Thoracic aorta (tissue), 2 donors: Measurements from ENCODE around the gene INPP5A. TPM values are rescaled to one million over a fixed set of nuclear protein-coding genes. Genes with fewer than 3 reads are reported as not detected.
"Not testable (repeated sequence)": the region's sequence is repeated elsewhere in the genome, so short reads cannot be mapped to it uniquely, and the experiment has no call there.

Experiments
- ATAC-seq: fragments of 150-250 bp; one replicate; pipeline ENCODE4 v1.8.0; 2017; ENCODE audit warnings: low read depth; ENCODE audit not compliant: insufficient number of reproducible peaks, low FRiP score
- DNase-seq: peaks from one replicate; pipeline ENCODE4 v3.0.0-alpha.2; 2020; ENCODE audit warnings: low spot score
- H3K27ac ChIP-seq, 2 donors: fragments of 200-600 bp; sonication (generic); 1 replicate in 1 of 2; 2 replicates in 1 of 2; pipeline ENCODE4 v1.5.1; 2016; ENCODE audit warnings: mild to moderate bottlenecking in 2 of 2, moderate library complexity in 2 of 2
- H3K27me3 ChIP-seq: fragments of 200-600 bp; sonication (generic); replicated peaks from 2 replicates; pipeline ENCODE4 v1.6.0; 2016; ENCODE audit warnings: mild to moderate bottlenecking; ENCODE audit not compliant: insufficient read depth
- H3K36me3 ChIP-seq: fragments of 200-600 bp; sonication (generic); one replicate; pipeline ENCODE4 v1.5.1; 2016
- H3K4me1 ChIP-seq, 2 donors: fragments of 200-600 bp; sonication (generic); 1 replicate in 1 of 2; 2 replicates in 1 of 2; pipeline versions ENCODE4 v1.5.1 to v1.6.0; 2016; ENCODE audit warnings: low read depth in 2 of 2, mild to moderate bottlenecking in 1 of 2; ENCODE audit not compliant: control insufficient read depth in 1 of 2
- H3K4me3 ChIP-seq: fragments of 200-600 bp; sonication (generic); 2 replicates; pipeline ENCODE4 v1.5.1; 2016; ENCODE audit warnings: mild to moderate bottlenecking
- H3K9me3 ChIP-seq: fragments of 200-600 bp; sonication (generic); 2 replicates; pipeline ENCODE4 v1.5.1; 2016
- total RNA-seq, 2 donors: library from RNA; depleted of rRNA; stranded (reverse); fragments of >200 nt; gene quantifications; one replicate each; pipeline versions ENCODE4 v1.1.0 to v1.2.3, GENCODE V29; 2016
- TF ChIP-seq, protein P1 (sequence below): fragments of 200-600 bp; sonication (generic); IDR thresholded peaks from one replicate; pipeline ENCODE4 v1.5.1; 2019; ENCODE audit warnings: antibody characterized with exemption

Gene INPP5A, protein sequence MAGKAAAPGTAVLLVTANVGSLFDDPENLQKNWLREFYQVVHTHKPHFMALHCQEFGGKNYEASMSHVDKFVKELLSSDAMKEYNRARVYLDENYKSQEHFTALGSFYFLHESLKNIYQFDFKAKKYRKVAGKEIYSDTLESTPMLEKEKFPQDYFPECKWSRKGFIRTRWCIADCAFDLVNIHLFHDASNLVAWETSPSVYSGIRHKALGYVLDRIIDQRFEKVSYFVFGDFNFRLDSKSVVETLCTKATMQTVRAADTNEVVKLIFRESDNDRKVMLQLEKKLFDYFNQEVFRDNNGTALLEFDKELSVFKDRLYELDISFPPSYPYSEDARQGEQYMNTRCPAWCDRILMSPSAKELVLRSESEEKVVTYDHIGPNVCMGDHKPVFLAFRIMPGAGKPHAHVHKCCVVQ
- 100 to 1,000 TPM; 120 to 142 TPM for total RNA-seq

DNA sequence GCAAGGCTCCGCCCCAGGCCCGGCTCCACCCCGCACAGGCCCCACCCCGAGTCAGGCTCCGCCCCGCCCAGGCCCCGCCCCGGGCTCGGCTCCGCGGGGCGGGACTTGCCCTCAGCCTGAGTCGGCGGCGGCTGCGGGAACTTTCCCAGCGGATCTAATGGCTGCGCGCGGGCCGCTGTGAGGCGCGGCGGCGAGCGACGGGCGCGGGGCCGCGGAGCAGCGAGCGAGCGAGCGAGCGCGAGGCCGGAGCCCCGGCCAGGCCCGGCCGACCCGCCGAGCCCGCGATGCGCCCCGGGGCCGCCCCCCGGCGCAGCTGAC, at the start of gene INPP5A:
Gene INPP5A (plus strand): TSS at position 104 of the 318 bp plus-strand sequence. CDS start 310 bp downstream, outside the sequence.
- no peaks in the 10 kb centered on the region for H3K36me3 ChIP-seq
- H3K9me3 ChIP-seq, result no peaks in the 10 kb centered on the region
- TF ChIP-seq, protein P1, sequence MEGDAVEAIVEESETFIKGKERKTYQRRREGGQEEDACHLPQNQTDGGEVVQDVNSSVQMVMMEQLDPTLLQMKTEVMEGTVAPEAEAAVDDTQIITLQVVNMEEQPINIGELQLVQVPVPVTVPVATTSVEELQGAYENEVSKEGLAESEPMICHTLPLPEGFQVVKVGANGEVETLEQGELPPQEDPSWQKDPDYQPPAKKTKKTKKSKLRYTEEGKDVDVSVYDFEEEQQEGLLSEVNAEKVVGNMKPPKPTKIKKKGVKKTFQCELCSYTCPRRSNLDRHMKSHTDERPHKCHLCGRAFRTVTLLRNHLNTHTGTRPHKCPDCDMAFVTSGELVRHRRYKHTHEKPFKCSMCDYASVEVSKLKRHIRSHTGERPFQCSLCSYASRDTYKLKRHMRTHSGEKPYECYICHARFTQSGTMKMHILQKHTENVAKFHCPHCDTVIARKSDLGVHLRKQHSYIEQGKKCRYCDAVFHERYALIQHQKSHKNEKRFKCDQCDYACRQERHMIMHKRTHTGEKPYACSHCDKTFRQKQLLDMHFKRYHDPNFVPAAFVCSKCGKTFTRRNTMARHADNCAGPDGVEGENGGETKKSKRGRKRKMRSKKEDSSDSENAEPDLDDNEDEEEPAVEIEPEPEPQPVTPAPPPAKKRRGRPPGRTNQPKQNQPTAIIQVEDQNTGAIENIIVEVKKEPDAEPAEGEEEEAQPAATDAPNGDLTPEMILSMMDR, result no peak
- H3K27ac ChIP-seq, result peak within 1 kb of the TSS; percentile 83 to 87
- H3K27me3 ChIP-seq, result no peaks in the 10 kb centered on the region
- ATAC-seq (no peak), DNase-seq (no peak)
- H3K4me1 ChIP-seq, result peaks cover 28 to 55% of the 10 kb centered on the region in 2 donors
- peak within 1 kb of the TSS; percentile 94 for H3K4me3 ChIP-seq

DNA sequence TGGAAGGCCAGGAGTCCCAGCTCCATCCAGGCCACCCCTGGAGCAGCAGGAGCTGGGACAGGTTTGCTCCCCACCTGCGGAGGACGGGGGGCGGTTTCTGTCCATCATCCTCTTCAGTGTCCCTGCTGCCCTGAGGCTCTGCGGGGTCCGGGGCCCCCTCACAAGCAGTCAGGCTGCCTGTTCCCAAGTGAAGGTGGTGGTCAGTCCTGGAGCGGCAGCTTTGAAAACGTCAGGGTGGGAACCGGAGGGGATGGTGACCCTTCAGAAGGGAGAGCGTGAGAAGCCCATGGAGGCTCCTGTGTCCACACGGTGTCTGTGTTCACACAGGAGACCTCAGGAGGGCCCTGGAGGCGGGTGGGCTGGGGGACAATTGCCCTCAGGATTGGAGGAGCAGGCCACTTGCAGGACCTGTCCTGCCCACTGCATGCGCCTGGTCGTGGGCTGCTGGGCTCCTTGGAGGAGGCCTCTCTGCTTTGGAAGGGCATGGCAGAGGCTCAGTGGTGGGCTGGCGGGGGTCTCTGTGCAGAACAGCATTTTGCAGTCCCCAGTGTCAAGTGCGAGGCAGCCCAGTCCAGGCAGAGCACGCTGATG, 49.3 kb upstream of the INPP5A start:
- H3K27ac ChIP-seq, result no peak overlapping the region

DNA sequence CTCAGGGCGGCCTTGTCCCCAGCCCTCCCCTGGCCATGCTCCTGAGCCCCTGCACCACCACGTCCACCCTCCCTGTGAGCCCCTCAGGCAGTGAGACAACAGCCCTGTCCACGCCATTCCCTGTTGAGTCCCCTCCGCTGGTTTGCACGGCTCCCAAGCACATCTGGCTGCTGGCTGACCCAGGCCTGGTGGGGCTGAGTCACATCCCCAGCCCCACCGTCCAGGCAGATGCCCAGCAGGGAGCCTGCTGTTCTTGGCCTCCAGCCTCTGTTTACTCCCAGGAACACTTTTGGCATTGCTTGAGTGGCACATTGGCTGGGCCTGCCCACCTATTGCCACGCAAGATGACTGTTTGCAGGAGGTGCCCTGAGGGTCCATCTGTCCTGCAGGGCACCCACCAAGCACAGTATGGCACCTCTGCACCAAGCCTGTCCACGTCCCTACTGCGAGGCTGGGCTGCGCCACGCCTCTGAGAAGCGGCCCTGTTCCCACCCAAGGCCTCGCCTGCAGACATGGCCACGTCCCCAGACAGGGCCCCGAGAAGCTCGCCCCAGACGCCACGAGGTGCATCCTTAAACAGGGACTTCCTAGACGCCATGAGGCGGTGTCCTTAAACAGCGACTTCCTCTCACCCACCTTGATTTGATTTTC, 48.4 kb upstream of the INPP5A start:
- Histone ChIP-seq H3K27me3 (no peaks in the 10 kb centered on the region), H3K4me1 (peaks cover 0 to 27% of the 10 kb centered on the region in 2 donors), H3K9me3 (no peaks in the 10 kb centered on the region), H3K36me3 (no peaks in the 10 kb centered on the region), H3K27ac (no peak overlapping the region), H3K4me3 (no peak overlapping the region)
- TF ChIP-seq, protein P1, result no peak
- DNase-seq (no peak), ATAC-seq (no peak)

More for the DNA sequence above, 49.3 kb upstream of the INPP5A start:
- Histone ChIP-seq H3K36me3 (no peaks in the 10 kb centered on the region), H3K9me3 (no peaks in the 10 kb centered on the region), H3K27me3 (no peaks in the 10 kb centered on the region), H3K4me3 (no peak overlapping the region), H3K4me1 (peaks cover 0 to 24% of the 10 kb centered on the region in 2 donors)
- ATAC-seq, result no peak
- no peak for DNase-seq
- TF ChIP-seq, protein P1, result no peak

DNA sequence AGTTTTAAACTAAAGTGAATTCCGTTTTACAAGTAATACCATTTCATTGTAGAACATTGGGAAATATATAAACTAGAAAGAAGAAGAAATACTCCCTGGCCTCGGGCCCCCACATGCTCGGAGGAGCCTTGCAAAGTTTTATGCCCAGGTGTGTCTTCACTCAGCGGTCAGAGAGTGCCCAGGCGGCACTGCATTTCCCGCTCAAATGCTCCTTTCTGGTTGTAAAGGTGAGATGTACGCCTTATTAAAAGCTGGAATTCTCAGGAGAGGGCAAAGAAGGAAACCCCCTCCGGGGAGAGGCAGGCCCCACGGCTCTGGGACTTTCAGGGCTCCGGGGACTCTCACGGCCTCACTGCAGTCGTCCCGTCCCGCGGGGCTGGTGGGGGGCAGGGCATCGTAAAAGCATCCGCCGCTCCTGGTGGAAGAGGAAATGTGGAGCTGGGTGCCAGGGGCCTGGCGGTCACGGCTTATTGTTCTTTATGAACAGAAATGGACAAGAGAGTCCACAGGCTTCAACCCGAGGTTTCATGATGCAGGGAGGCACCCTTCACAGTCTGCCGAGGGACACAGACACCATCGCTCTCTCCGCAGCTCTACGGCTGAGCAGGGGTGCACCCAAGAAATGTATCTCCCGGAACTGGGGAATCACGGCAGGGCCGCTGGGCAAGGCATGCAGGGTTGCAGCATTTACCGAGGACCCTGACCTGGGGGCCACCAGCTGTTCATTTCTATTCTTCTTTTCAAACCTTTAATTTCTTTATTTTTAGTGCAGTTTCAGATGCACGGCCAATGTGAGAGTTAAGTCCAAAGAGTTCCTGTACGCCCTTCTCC, 47.7 kb upstream of the INPP5A start:
- Histone ChIP-seq H3K4me3 (no peak overlapping the region), H3K27ac (no peak overlapping the region), H3K9me3 (no peaks in the 10 kb centered on the region), H3K27me3 (no peaks in the 10 kb centered on the region), H3K4me1 (peaks cover 0 to 35% of the 10 kb centered on the region in 2 donors), H3K36me3 (no peaks in the 10 kb centered on the region)
- TF ChIP-seq, protein P1, result no peak
- no peak for ATAC-seq
- DNase-seq, result no peak

DNA sequence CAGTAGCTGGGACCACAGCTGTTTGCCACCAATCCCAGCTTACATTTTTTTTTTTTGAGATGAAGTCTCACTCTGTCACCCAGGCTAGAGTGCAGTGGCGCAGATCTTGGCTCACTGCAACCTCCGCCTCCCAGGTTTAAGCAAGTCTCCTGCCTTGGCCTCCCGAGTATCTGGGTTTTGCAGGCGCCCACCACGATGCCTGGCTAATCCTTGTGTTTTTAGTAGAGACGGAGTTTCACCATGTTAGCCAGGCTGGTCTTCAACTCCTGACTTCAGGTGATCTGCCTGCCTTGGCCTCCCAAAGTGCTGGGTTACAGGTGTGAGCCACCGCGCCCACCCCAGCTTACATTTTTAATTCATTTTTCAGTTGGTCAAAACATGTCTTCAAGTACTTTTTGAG, 46.1 kb upstream of the INPP5A start:
- H3K36me3 ChIP-seq, DNase-seq, H3K4me3 ChIP-seq, H3K9me3 ChIP-seq, ATAC-seq, H3K27ac ChIP-seq, H3K27me3 ChIP-seq: not testable (repeated sequence)
- H3K4me1 ChIP-seq, result peaks cover 3 to 48% of the 10 kb centered on the region in 2 donors
